ENCODE results near the gene ASB1. TPM values are rescaled to one million over a fixed set of nuclear protein-coding genes. Genes with fewer than 3 reads are reported as not detected.

Gene ASB1
- total and polyA plus RNA-seq, 2 donors (not counting 1 experiment from before 2014, with no cell fraction given), result 31.9 to 50.7 TPM

DNA sequence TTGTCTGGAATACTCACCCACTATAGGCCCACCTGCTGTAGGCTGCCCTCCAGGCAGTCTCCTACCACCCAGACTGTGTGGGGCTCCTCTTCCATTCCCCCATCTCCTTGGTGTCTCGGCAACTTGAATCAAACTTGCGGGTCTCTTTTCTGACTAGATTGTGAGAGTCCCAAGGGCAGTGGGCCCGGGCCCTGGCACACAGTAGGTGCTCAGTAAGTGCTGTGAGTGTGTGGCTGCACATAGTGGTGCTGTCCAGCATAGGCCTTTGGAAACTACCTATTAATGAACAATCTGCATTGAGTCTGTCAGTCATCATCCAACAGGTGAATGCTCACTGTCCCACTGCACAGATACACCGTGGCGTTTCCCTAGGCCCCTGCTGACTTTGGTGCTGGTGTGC lies 43.6 kb upstream of the ASB1 start:
- no peak overlapping the region for H3K4me2 ChIP-seq (replicated peaks; ENCODE audit: low read depth, low read length, poor library complexity, severe bottlenecking)
- intact Hi-C loops (cut with micrococcal nuclease), result no loop called here
- ATAC-seq (ENCODE audit: low read depth) (no peak), DNase-seq (no peak)
- no peaks in the 10 kb centered on the region for H4K20me1 ChIP-seq (ENCODE audit: control insufficient read depth, insufficient read depth, low read length, poor library complexity, severe bottlenecking)
- CTCF ChIA-PET, result no interaction called here
- H3K27me3 ChIP-seq (replicated peaks in 1 of 4; ENCODE audit: control extremely low read depth in 1 of 4, control insufficient read depth in 3 of 4, insufficient read depth in 4 of 4, low read length in 3 of 4), result no peaks in the 10 kb centered on the region
- no peaks in the 10 kb centered on the region for H3K27me3 Mint-ChIP-seq
- 100% methylated on average over 3 of the region's 5 CpGs for WGBS (ENCODE audit: insufficient coverage)
- no peak overlapping the region for H3K4me3 Mint-ChIP-seq
- TF ChIP-seq, protein P1, sequence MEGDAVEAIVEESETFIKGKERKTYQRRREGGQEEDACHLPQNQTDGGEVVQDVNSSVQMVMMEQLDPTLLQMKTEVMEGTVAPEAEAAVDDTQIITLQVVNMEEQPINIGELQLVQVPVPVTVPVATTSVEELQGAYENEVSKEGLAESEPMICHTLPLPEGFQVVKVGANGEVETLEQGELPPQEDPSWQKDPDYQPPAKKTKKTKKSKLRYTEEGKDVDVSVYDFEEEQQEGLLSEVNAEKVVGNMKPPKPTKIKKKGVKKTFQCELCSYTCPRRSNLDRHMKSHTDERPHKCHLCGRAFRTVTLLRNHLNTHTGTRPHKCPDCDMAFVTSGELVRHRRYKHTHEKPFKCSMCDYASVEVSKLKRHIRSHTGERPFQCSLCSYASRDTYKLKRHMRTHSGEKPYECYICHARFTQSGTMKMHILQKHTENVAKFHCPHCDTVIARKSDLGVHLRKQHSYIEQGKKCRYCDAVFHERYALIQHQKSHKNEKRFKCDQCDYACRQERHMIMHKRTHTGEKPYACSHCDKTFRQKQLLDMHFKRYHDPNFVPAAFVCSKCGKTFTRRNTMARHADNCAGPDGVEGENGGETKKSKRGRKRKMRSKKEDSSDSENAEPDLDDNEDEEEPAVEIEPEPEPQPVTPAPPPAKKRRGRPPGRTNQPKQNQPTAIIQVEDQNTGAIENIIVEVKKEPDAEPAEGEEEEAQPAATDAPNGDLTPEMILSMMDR (IDR thresholded peaks at IDR 0.05), result no peak
- TF ChIP-seq EZH2 (IDR thresholded peaks at IDR 0.05; ENCODE audit: borderline replicate concordance, insufficient read depth, low read depth, low read length, poor library complexity, severe bottlenecking), result no peak
- H3K9ac ChIP-seq (ENCODE audit: low read length), result no peak overlapping the region
- H3K27ac ChIP-seq (ENCODE audit: low read length in 2 of 2), result no peak overlapping the region
- no peak overlapping the region for H3K4me3 ChIP-seq (ENCODE audit: control extremely low read depth in 1 of 5, extremely low read depth in 1 of 5, insufficient read depth in 1 of 5, low read depth in 2 of 5, low read length in 4 of 5)
- no peak overlapping the region for H2AFZ ChIP-seq (ENCODE audit: insufficient read depth, low read depth, low read length, poor library complexity, severe bottlenecking)
- H3K79me2 ChIP-seq (ENCODE audit: control insufficient read depth, insufficient read depth, low read length), result no peaks in the 10 kb centered on the region
- no peaks in the 10 kb centered on the region for H3K36me3 ChIP-seq (replicated peaks in 1 of 2; ENCODE audit: control extremely low read depth in 1 of 2, control insufficient read depth in 1 of 2, extremely low read depth in 1 of 2, insufficient read depth in 2 of 2, low read length in 1 of 2)
- peaks cover 4 to 5% of the 10 kb centered on the region in 2 donors for H3K4me1 ChIP-seq (ENCODE audit: control insufficient read depth in 2 of 2, insufficient read depth in 2 of 2, low read length in 2 of 2)
- H3K27ac Mint-ChIP-seq, result no peak overlapping the region
- H3K9me3 ChIP-seq (ENCODE audit: control extremely low read depth in 1 of 3, control insufficient read depth in 2 of 3, insufficient read depth in 1 of 3, low read length in 2 of 3), result peaks cover 0 to 9% (median 0%) of the 10 kb centered on the region in 3 donors
- POLR2A ChIA-PET, result no interaction called here
- peaks cover 6% of the 10 kb centered on the region for H3K4me1 Mint-ChIP-seq
- no peaks in the 10 kb centered on the region for H3K9me3 Mint-ChIP-seq (ENCODE audit: insufficient read depth)

DNA sequence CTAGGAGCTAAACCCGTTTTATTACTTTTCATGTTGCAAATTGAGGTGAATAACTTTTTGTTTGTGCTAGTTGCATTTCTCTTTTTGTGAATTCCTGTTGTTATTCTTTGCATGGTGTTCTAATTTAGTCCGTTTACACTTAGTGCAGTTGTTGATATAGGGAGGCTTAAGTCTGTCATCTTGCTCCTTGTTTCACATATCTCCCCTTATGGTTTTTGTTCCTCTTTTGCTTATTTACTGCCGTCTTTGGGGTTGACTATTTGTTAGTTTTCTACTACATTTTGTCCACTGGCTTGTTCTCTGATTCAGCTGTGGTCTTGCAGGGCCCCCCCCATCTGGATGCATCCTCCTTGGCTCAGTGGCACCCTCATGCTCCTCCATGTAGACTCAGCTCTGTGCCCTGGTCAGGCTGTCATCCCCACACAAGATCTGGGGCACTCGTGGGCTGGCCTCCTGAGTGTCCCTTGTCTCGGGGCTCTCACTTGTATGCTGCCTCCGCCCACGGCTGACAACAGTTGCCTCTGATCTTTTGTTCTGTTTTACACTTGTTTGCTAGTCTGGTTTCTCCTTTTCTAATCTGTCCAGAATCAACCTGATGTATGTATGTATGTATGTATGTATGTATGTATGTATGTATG lies 42.9 kb upstream of the ASB1 start:
- 90% methylated on average over 3 of the region's 7 CpGs for WGBS (ENCODE audit: insufficient coverage)
- no peak overlapping the region for H3K27ac Mint-ChIP-seq
- no peak overlapping the region for H3K4me3 ChIP-seq (ENCODE audit: control extremely low read depth in 1 of 5, extremely low read depth in 1 of 5, insufficient read depth in 1 of 5, low read depth in 2 of 5, low read length in 4 of 5)

More for the DNA sequence above, 42.9 kb upstream of the ASB1 start:
- H4K20me1 ChIP-seq (ENCODE audit: control insufficient read depth, insufficient read depth, low read length, poor library complexity, severe bottlenecking), result no peaks in the 10 kb centered on the region
- no peak overlapping the region for H3K27ac ChIP-seq (ENCODE audit: low read length in 2 of 2)
- peaks cover 0 to 9% (median 0%) of the 10 kb centered on the region in 3 donors for H3K9me3 ChIP-seq (ENCODE audit: control extremely low read depth in 1 of 3, control insufficient read depth in 2 of 3, insufficient read depth in 1 of 3, low read length in 2 of 3)
- H3K4me2 ChIP-seq (replicated peaks; ENCODE audit: low read depth, low read length, poor library complexity, severe bottlenecking), result no peak overlapping the region
- H3K36me3 ChIP-seq (replicated peaks in 1 of 2; ENCODE audit: control extremely low read depth in 1 of 2, control insufficient read depth in 1 of 2, extremely low read depth in 1 of 2, insufficient read depth in 2 of 2, low read length in 1 of 2), result no peaks in the 10 kb centered on the region
- no peak for DNase-seq
- no peak overlapping the region for H2AFZ ChIP-seq (ENCODE audit: insufficient read depth, low read depth, low read length, poor library complexity, severe bottlenecking)
- Mint-ChIP-seq H3K4me3 (no peak overlapping the region), H3K9me3 (ENCODE audit: insufficient read depth) (no peaks in the 10 kb centered on the region), H3K27me3 (no peaks in the 10 kb centered on the region), H3K4me1 (peaks cover 6% of the 10 kb centered on the region)
- H3K79me2 ChIP-seq (ENCODE audit: control insufficient read depth, insufficient read depth, low read length), result no peaks in the 10 kb centered on the region
- CTCF ChIA-PET, result no interaction called here
- ATAC-seq (ENCODE audit: low read depth), result no peak
- peaks cover 4 to 5% of the 10 kb centered on the region in 2 donors for H3K4me1 ChIP-seq (ENCODE audit: control insufficient read depth in 2 of 2, insufficient read depth in 2 of 2, low read length in 2 of 2)
- H3K27me3 ChIP-seq (replicated peaks in 1 of 4; ENCODE audit: control extremely low read depth in 1 of 4, control insufficient read depth in 3 of 4, insufficient read depth in 4 of 4, low read length in 3 of 4), result no peaks in the 10 kb centered on the region
- POLR2A ChIA-PET, result no interaction called here
- H3K9ac ChIP-seq (ENCODE audit: low read length), result no peak overlapping the region
- intact Hi-C loops (cut with micrococcal nuclease), result no loop called here
- no peak for TF ChIP-seq EZH2 (IDR thresholded peaks at IDR 0.05; ENCODE audit: borderline replicate concordance, insufficient read depth, low read depth, low read length, poor library complexity, severe bottlenecking)
- TF ChIP-seq, protein P1 (IDR thresholded peaks at IDR 0.05), result no peak

Measured in B cell (primary cell).